NCI-H2029 treated with DMSO at 0.1 percent for 48 hours (cell line): Measurements from ENCODE around the gene RAB4B.
"Not testable (repeated sequence)": the region's sequence is repeated elsewhere in the genome, so short reads cannot be mapped to it uniquely, and the experiment has no call there.

Source experiments
- DNase-seq: peaks from one replicate; lab custom pipeline; 2025; lab: John Stamatoyannopoulos, UW

Gene RAB4B

GRCh38 chr19:40822704-40823553 is 44.9 kb downstream of the RAB4B start:
- DNase-seq: not testable (repeated sequence)

- not testable (repeated sequence) for DNase-seq
These were observed 46.9 kb downstream of the RAB4B start for GRCh38 chr19:40824916-40825315.

GRCh38 chr19:40825460-40826095 is 47.5 kb downstream of the RAB4B start:
- not testable (repeated sequence) for DNase-seq

- DNase-seq: not testable (repeated sequence)
These were observed 48.3 kb downstream of the RAB4B start for GRCh38 chr19:40826312-40826698.

GRCh38 chr19:40826699-40827385 is 48.8 kb downstream of the RAB4B start:
- DNase-seq: not testable (repeated sequence)

- no peak for DNase-seq
These were observed 49.6 kb downstream of the RAB4B start for GRCh38 chr19:40827386-40828247.

GRCh38 chr19:40829205-40829604 is 51.2 kb downstream of the RAB4B start:
- no peak for DNase-seq

- DNase-seq: not testable (repeated sequence)
These were observed 52.7 kb downstream of the RAB4B start for GRCh38 chr19:40830741-40831140.

GRCh38 chr19:40831502-40832430 is 53.7 kb downstream of the RAB4B start:
- DNase-seq: peak; percentile 83

GRCh38 chr19:40832431-40832790 is 54.4 kb downstream of the RAB4B start:
- not testable (repeated sequence) for DNase-seq

GRCh38 chr19:40833728-40834533 is 55.9 kb downstream of the RAB4B start:
- DNase-seq: not testable (repeated sequence)

- DNase-seq: no peak
These were observed 58.8 kb downstream of the RAB4B start for GRCh38 chr19:40836754-40837429.

- not testable (repeated sequence) for DNase-seq
These were observed 60.4 kb downstream of the RAB4B start for GRCh38 chr19:40838477-40838876.

GRCh38 chr19:40842012-40842411 is 64.0 kb downstream of the RAB4B start:
- not testable (repeated sequence) for DNase-seq

- DNase-seq: not testable (repeated sequence)
These were observed 65.1 kb downstream of the RAB4B start for GRCh38 chr19:40842997-40843652.

- DNase-seq: not testable (repeated sequence)
These were observed 65.6 kb downstream of the RAB4B start for GRCh38 chr19:40843653-40844052.
